ENCODE measurements around the gene CCL21. TPM values are rescaled to one million over a fixed set of nuclear protein-coding genes. Genes with fewer than 3 reads are reported as not detected.
"Not testable (repeated sequence)": the region's sequence is repeated elsewhere in the genome, so short reads cannot be mapped to it uniquely, and the experiment has no call there.

The CCL21 gene, protein sequence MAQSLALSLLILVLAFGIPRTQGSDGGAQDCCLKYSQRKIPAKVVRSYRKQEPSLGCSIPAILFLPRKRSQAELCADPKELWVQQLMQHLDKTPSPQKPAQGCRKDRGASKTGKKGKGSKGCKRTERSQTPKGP
- total RNA-seq: not detected in 2 replicates

DNA sequence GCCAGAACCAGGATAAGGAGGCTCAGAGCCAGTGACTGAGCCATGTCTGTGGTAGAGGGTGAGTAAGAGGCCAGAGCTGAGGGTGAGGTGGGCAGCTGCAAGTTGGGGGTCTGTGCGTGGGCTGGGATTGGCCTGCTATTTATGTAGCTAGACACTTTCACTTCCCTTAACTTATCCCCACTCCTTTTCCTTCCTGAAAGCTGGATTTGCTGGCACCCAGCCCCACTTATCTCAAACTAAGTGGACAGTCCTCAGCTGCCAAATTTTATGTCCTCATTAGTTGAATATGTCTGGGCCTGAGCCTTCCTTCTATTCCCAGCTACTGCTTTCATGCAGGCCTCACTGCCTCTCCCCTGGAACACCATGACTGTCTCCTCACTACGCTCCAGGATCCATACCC, at the start of gene CCL21:
Gene CCL21 (minus strand): TSS at position 114 of the 400 bp plus-strand sequence. CDS start 70 bp downstream, at position 44.
- peaks cover 15% of the 10 kb centered on the region for H3K27me3 Mint-ChIP-seq (ENCODE audit: insufficient read depth)
- DNase-seq (ENCODE audit: low spot score): no peak
- intact Hi-C loops (cut with micrococcal nuclease): no loop called here
- no peaks in the 10 kb centered on the region for H3K36me3 Mint-ChIP-seq (ENCODE audit: low read depth)
- no peaks in the 10 kb centered on the region for H3K9me3 Mint-ChIP-seq
- no peaks in the 10 kb centered on the region for H3K4me1 Mint-ChIP-seq (ENCODE audit: low read depth)
- no peak within 1 kb of the TSS for H3K4me3 Mint-ChIP-seq
- no peak within 1 kb of the TSS for H3K27ac Mint-ChIP-seq

DNA sequence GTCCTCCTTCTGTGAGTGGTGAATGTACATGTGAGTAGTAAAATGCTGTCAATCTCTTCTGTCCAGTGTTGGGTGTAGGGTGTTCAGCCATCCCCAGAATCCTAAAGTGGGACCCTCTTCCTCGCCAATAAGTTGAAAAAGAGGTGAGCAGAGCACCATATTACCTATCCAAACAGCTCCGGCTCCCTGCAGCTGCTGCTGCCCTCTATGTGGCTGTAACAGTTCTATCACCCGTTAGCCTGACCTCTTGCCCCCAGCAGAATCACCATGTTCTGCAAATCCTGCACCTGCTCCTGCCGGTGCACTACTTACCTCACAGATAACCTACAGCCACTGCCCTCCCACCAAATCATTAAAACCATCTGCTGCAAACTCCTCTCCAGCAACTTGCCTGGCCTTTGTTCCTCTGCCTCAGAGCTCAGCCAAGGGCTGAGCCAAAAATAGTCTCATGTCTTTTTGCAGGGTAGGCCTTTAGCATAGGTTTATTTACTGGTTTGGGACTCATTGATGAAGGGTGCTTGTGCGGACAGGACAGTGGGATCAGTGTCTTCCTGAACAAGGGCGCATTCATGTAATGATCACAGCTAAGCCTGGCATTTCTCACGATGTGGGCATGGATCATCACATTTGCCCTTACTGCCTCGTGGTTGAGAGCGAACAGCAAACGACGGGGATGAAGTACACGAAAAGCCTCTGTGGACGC, 49.6 kb upstream of the CCL21 start:
- Mint-ChIP-seq H3K36me3 (ENCODE audit: low read depth) (no peaks in the 10 kb centered on the region), H3K27me3 (ENCODE audit: insufficient read depth) (peaks cover 33% of the 10 kb centered on the region), H3K27ac (no peak overlapping the region), H3K4me1 (ENCODE audit: low read depth) (no peaks in the 10 kb centered on the region), H3K4me3 (no peak overlapping the region), H3K9me3 (no peaks in the 10 kb centered on the region)
- DNase-seq (ENCODE audit: low spot score): no peak
- intact Hi-C loops (cut with micrococcal nuclease): loop anchor here (1.0 to 10.0 kb wide), 5 partner anchors 55 to 717 kb away; partner anchors contain the start of gene PIGO

- H3K27ac Mint-ChIP-seq; H3K36me3 Mint-ChIP-seq (ENCODE audit: low read depth); H3K4me3 Mint-ChIP-seq; H3K9me3 Mint-ChIP-seq; DNase-seq (ENCODE audit: low spot score); H3K4me1 Mint-ChIP-seq (ENCODE audit: low read depth): not testable (repeated sequence)
- intact Hi-C loops (cut with micrococcal nuclease): loop anchor here (10.0 kb wide), 1 partner anchor 64 kb away; no protein-coding TSS in a partner anchor
- peaks cover 37% of the 10 kb centered on the region for H3K27me3 Mint-ChIP-seq (ENCODE audit: insufficient read depth)
These were observed 40.4 kb upstream of the CCL21 start for GRCh38 chr9:34750320-34750719.

DNA sequence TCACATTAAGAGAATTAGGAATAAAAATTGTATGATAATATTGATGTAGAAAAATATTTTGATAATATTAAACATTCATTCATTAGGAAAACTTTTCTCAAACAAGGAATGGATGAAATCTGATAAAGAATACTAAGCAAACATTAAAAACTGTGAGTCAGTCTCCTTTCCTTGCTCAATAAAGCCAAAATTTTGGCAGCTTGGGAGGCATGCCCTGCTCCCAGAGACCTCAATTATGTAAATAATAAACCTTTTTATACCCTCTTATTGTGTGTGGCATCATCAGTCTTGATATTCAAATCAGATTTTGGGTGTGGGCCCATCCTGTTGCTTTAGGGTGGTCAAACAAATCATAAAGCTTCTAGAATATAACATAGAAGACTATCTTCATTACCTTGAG, 36.6 kb upstream of the CCL21 start:
- Mint-ChIP-seq H3K36me3 (ENCODE audit: low read depth) (no peaks in the 10 kb centered on the region), H3K4me3 (no peak overlapping the region), H3K9me3 (no peaks in the 10 kb centered on the region), H3K27ac (no peak overlapping the region), H3K27me3 (ENCODE audit: insufficient read depth) (peaks cover 25% of the 10 kb centered on the region), H3K4me1 (ENCODE audit: low read depth) (no peaks in the 10 kb centered on the region)
- intact Hi-C loops (cut with micrococcal nuclease): no loop called here
- no peak for DNase-seq (ENCODE audit: low spot score)

DNA sequence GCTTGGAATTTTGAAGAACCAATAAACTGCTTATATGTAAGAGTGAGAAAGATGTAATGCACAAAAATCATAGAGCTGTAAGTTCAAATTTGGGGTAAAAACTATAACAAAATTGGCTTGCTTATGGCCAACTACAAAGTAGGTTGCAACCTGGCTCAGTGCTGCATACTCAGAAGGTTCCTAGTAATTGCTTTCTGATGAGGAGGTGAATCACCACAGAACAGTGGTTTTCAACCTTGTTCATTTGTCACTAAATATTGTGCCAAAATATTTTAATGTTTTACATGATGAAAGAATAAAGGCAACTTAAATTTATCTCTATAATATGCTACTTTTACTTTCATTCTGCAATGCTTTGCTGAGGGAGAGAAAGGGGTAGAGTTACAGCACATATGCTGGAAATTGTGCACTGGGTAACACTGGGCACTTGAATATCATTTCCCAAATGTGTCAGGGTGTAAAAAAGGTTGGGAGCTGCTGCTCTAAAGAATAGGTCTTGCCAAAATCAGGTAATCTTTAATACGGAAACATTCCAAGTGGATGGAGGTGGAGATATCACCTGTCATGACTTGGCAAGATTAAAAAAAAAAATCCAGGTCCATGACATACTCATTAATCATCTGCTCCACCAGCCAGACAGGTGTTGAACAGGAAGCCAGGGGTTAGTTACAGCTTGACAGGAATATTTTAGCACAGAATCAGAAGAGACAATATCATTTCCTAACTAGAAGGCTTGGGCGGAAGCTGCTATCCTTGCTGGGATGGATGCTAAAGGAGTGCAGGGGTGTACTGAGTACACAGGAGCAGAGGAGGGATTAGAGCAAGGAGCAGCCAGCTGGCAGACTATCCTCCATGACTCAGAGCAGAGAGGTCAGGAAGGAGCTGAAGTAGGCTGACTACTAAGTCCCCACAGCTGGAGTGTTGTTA, 34.6 kb upstream of the CCL21 start:
- intact Hi-C loops (cut with micrococcal nuclease): no loop called here
- H3K4me1 Mint-ChIP-seq (ENCODE audit: low read depth): no peaks in the 10 kb centered on the region
- H3K36me3 Mint-ChIP-seq (ENCODE audit: low read depth): no peaks in the 10 kb centered on the region
- H3K9me3 Mint-ChIP-seq: no peaks in the 10 kb centered on the region
- peaks cover 20% of the 10 kb centered on the region for H3K27me3 Mint-ChIP-seq (ENCODE audit: insufficient read depth)
- no peak for DNase-seq (ENCODE audit: low spot score)
- no peak overlapping the region for H3K4me3 Mint-ChIP-seq
- no peak overlapping the region for H3K27ac Mint-ChIP-seq

GRCh38 chr9:34742710-34743109, 32.8 kb upstream of the CCL21 start:
- H3K4me3 Mint-ChIP-seq: no peak overlapping the region
- H3K36me3 Mint-ChIP-seq (ENCODE audit: low read depth): no peaks in the 10 kb centered on the region
- no peaks in the 10 kb centered on the region for H3K4me1 Mint-ChIP-seq (ENCODE audit: low read depth)
- H3K27ac Mint-ChIP-seq: no peak overlapping the region
- DNase-seq (ENCODE audit: low spot score): no peak
- intact Hi-C loops (cut with micrococcal nuclease): no loop called here
- H3K9me3 Mint-ChIP-seq: no peaks in the 10 kb centered on the region
- H3K27me3 Mint-ChIP-seq (ENCODE audit: insufficient read depth): peaks cover 8% of the 10 kb centered on the region

DNA sequence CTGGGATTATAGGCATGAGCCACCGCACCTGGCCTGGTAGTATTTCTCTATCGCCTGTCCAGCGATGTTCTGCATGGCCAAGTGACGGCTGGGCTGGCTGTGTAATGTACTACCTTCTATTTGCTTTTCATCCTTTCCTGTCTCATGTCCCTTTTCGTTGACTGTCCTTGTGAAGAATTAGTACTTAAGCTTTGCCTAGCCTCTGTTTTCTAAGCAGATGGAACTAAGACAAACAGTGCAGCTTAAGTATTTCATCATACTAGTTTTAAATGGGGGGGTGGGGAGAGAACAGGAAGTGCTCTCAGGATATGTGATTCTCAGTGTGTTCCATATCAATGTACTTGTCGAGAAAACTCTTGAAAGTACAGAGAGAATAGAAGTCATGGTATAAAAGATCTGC, 31.7 kb upstream of the CCL21 start:
- intact Hi-C loops (cut with micrococcal nuclease): no loop called here
- Mint-ChIP-seq H3K4me3 (no peak overlapping the region), H3K9me3 (no peaks in the 10 kb centered on the region), H3K4me1 (ENCODE audit: low read depth) (no peaks in the 10 kb centered on the region), H3K27ac (no peak overlapping the region), H3K27me3 (ENCODE audit: insufficient read depth) (peaks cover 5% of the 10 kb centered on the region), H3K36me3 (ENCODE audit: low read depth) (no peaks in the 10 kb centered on the region)
- no peak for DNase-seq (ENCODE audit: low spot score)

- H3K27me3 Mint-ChIP-seq (ENCODE audit: insufficient read depth); H3K4me3 Mint-ChIP-seq; intact Hi-C loops (cut with micrococcal nuclease); H3K36me3 Mint-ChIP-seq (ENCODE audit: low read depth); H3K27ac Mint-ChIP-seq; H3K9me3 Mint-ChIP-seq; H3K4me1 Mint-ChIP-seq (ENCODE audit: low read depth); DNase-seq (ENCODE audit: low spot score): not testable (repeated sequence)
These were observed 30.2 kb upstream of the CCL21 start for GRCh38 chr9:34740176-34740575.

- Mint-ChIP-seq H3K27me3 (ENCODE audit: insufficient read depth) (peaks cover 1% of the 10 kb centered on the region), H3K9me3 (no peaks in the 10 kb centered on the region), H3K36me3 (ENCODE audit: low read depth) (no peaks in the 10 kb centered on the region), H3K27ac (no peak overlapping the region), H3K4me3 (no peak overlapping the region), H3K4me1 (ENCODE audit: low read depth) (no peaks in the 10 kb centered on the region)
- no peak for DNase-seq (ENCODE audit: low spot score)
- intact Hi-C loops (cut with micrococcal nuclease): no loop called here
These were observed 27.8 kb upstream of the CCL21 start for GRCh38 chr9:34737677-34738260.

DNA sequence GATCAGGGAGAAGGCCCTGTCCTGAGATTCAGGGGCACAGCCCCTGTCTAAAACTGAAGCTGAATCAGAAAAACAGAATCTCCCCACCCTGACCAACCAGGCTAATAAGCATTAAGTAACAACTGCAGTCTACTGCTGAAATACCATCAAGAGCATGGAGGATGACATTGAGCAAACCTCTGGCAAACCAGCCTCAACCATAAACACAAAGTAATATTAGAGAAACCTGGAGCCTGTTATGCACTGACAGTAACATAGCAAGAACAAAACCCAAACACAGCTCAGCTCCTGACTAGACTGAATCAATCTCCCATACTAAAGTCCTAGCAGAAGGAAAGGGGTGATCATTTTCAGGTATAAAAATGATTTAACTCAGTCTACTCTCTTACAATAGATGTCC, 24.8 kb upstream of the CCL21 start:
- Mint-ChIP-seq H3K27me3 (ENCODE audit: insufficient read depth) (no peaks in the 10 kb centered on the region), H3K9me3 (no peaks in the 10 kb centered on the region), H3K4me1 (ENCODE audit: low read depth) (no peaks in the 10 kb centered on the region), H3K36me3 (ENCODE audit: low read depth) (no peaks in the 10 kb centered on the region), H3K4me3 (no peak overlapping the region), H3K27ac (no peak overlapping the region)
- DNase-seq (ENCODE audit: low spot score): no peak
- intact Hi-C loops (cut with micrococcal nuclease): no loop called here

GRCh38 chr9:34732886-34733285, 22.9 kb upstream of the CCL21 start:
- H3K9me3 Mint-ChIP-seq: no peaks in the 10 kb centered on the region
- DNase-seq (ENCODE audit: low spot score): no peak

GRCh38 chr9:34732478-34732877, 22.5 kb upstream of the CCL21 start:
- Mint-ChIP-seq H3K4me1 (ENCODE audit: low read depth) (no peaks in the 10 kb centered on the region), H3K4me3 (no peak overlapping the region), H3K27ac (no peak overlapping the region), H3K9me3 (no peaks in the 10 kb centered on the region), H3K36me3 (ENCODE audit: low read depth) (no peaks in the 10 kb centered on the region), H3K27me3 (ENCODE audit: insufficient read depth) (no peaks in the 10 kb centered on the region)
- intact Hi-C loops (cut with micrococcal nuclease): no loop called here
- DNase-seq (ENCODE audit: low spot score): no peak

More at GRCh38 chr9:34732886-34733285, 22.9 kb upstream of the CCL21 start:
- intact Hi-C loops (cut with micrococcal nuclease): no loop called here
- no peaks in the 10 kb centered on the region for H3K4me1 Mint-ChIP-seq (ENCODE audit: low read depth)
- H3K27ac Mint-ChIP-seq: no peak overlapping the region
- H3K36me3 Mint-ChIP-seq (ENCODE audit: low read depth): no peaks in the 10 kb centered on the region
- no peaks in the 10 kb centered on the region for H3K27me3 Mint-ChIP-seq (ENCODE audit: insufficient read depth)
- no peak overlapping the region for H3K4me3 Mint-ChIP-seq

DNA sequence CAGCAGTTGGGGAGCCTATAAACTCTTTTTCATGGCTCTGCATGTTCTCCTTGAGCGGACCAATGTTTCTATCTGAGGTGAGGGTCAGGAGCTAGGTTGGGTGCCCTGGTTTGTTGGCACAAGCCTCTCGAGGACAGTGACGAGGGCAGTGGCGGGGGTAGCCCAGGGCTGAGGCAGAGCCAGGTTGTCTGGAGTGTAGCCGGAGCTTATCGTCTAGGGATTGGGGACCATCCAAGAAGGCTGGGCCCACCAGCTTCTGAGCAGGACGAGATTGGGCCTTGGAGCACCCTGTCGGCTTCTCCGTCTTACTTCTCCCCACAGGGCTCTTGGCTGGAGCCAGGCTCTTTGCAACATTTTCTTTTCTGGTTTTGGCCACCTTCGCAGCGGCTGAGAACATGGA, 13.2 kb upstream of the CCL21 start:
- Mint-ChIP-seq H3K27ac (no peak overlapping the region), H3K36me3 (ENCODE audit: low read depth) (no peaks in the 10 kb centered on the region), H3K9me3 (no peaks in the 10 kb centered on the region), H3K4me3 (no peak overlapping the region), H3K4me1 (ENCODE audit: low read depth) (no peaks in the 10 kb centered on the region), H3K27me3 (ENCODE audit: insufficient read depth) (peaks cover 4% of the 10 kb centered on the region)
- intact Hi-C loops (cut with micrococcal nuclease): no loop called here
- no peak for DNase-seq (ENCODE audit: low spot score)
